K562 treated with DMSO at 1 percent for 24 hours (cell line): Measurements from ENCODE around the gene SHLD1. TPM values are rescaled to one million over a fixed set of nuclear protein-coding genes. Genes with fewer than 3 reads are reported as not detected.

Experiments used
- total RNA-seq: library from RNA; unstranded; fragments of 300-600 nt; gene quantifications from 2 replicates; pipeline ENCODE4 v1.2.3, GENCODE V29; 2022; ENCODE audit warnings: low read depth; ENCODE audit not compliant: insufficient read depth

The SHLD1 gene
- 11.8 and 15.2 TPM in 2 replicates for total RNA-seq

GRCh38 chr20:5749952-5750779 lies at the start of gene SHLD1:
SHLD1 (plus strand) TSS chr20:5750401; CDS start chr20:5772866, 22,465 bp downstream.

Other genes with a start within 250 kb of the SHLD1 start
- 2.2 and 3.8 TPM in 2 replicates for gene GPCPD1, start 139.4 kb upstream of the SHLD1 start, total RNA-seq
- not detected in 2 replicates for gene CHGB, start 161.1 kb downstream of the SHLD1 start, total RNA-seq
- gene TRMT6, start 200.1 kb downstream of the SHLD1 start, total RNA-seq, result 6.5 and 6.8 TPM in 2 replicates
- 10.7 and 13.6 TPM in 2 replicates for gene MCM8, start 200.3 kb downstream of the SHLD1 start, total RNA-seq